Motor neuron (in vitro differentiated cells): ENCODE measurements around the gene SRRM4. TPM values are rescaled to one million over a fixed set of nuclear protein-coding genes. Genes with fewer than 3 reads are reported as not detected.
A peak's percentile ranks its signal among the peaks of the same experiment; 100 is the strongest.

Experiments used
- ATAC-seq, 8 experiments: fragments of 200-7000 bp; cut with Tn5 transposase; replicated peaks in 6 of 8; 2 replicates each; pipeline ENCODE4 v1.8.0; 2021; ENCODE audit warnings: mild to moderate bottlenecking in 8 of 8, moderate library complexity in 8 of 8
- H3K27ac ChIP-seq, 2 donors: fragments of 250-450 bp; sonication (Bioruptor Pico); 2 replicates each; pipeline ENCODE4 v1.9.0; 2021; ENCODE audit warnings: antibody characterized with exemption in 2 of 2, mild to moderate bottlenecking in 2 of 2, moderate library complexity in 1 of 2
- H3K4me1 ChIP-seq, 2 donors: fragments of 250-450 bp; sonication (Bioruptor Pico); replicated peaks in 1 of 2; 2 replicates each; pipeline ENCODE4 v1.6.1; 2021; ENCODE audit warnings: antibody characterized with exemption in 2 of 2, mild to moderate bottlenecking in 2 of 2, moderate library complexity in 1 of 2
- H3K4me3 ChIP-seq, 5 donors: fragments of 250-450 bp; sonication (Bioruptor Pico); 2 replicates each; pipeline ENCODE4 v1.9.0; 2021; ENCODE audit warnings: antibody characterized with exemption in 5 of 5, mild to moderate bottlenecking in 5 of 5, moderate library complexity in 4 of 5
- WGBS, 10 experiments: fragments of 450-650 bp; shearing (Covaris generic); methylation state at CpG; one replicate each; pipeline ENCODE4 v1.0.0; 2022; 5-methylcytosine and 5-hydroxymethylcytosine counted together
- in situ Hi-C, 9 experiments: fragments of 400-800 bp; cut with MboI; loops; one replicate each; pipeline ENCODE4 v1.15.0; 2021; ENCODE audit warnings: low sequenced_read_pairs in 9 of 9, low pct_unique_long_range_greater_than_20kb in 2 of 9; ENCODE audit not compliant: unreplicated experiment in 9 of 9
- total RNA-seq, 8 experiments: library from RNA; unstranded; fragments of 300-600 nt; gene quantifications; 2 replicates each; pipeline versions ENCODE4 v1.2.3 to v1.2.4, GENCODE V29; 2022

The SRRM4 gene
- total RNA-seq, 8 experiments from 2014 or later, result 0.04 to 20.9 (median 8.1) TPM

GRCh38 chr12:119181202-119181601 lies 199.9 kb downstream of the SRRM4 start:
- no peak for ATAC-seq
- in situ Hi-C loops, result loop anchor here in 1 of 9 experiments (25.0 kb wide), 1 partner anchor 231 kb away; no protein-coding TSS in a partner anchor
- peaks cover 41 to 44% of the 10 kb centered on the region in 2 donors for H3K4me1 ChIP-seq
- H3K4me3 ChIP-seq, result peak overlapping the region in 2 of 5 donors; percentile 18 to 23
- 0 to 100% (median 52%) methylated on average over 1 to 2 of the region's 2 CpGs; no CpG with 5 or more reads in 2 of the 10 experiments for WGBS, 10 experiments
- no peak overlapping the region for H3K27ac ChIP-seq

- H3K4me3 ChIP-seq, result no peak overlapping the region
- 38 to 100% (median 86%) methylated on average over 1 to 3 of the region's 3 CpGs; no CpG with 5 or more reads in 1 of the 10 experiments for WGBS, 10 experiments
- H3K4me1 ChIP-seq, result peaks cover 36 to 39% of the 10 kb centered on the region in 2 donors
- in situ Hi-C loops, result loop anchor here in 1 of 9 experiments (25.0 kb wide), 1 partner anchor 230 kb away; no protein-coding TSS in a partner anchor
- no peak for ATAC-seq
- H3K27ac ChIP-seq, result no peak overlapping the region
These were observed 200.6 kb downstream of the SRRM4 start for GRCh38 chr12:119181944-119182343.

DNA sequence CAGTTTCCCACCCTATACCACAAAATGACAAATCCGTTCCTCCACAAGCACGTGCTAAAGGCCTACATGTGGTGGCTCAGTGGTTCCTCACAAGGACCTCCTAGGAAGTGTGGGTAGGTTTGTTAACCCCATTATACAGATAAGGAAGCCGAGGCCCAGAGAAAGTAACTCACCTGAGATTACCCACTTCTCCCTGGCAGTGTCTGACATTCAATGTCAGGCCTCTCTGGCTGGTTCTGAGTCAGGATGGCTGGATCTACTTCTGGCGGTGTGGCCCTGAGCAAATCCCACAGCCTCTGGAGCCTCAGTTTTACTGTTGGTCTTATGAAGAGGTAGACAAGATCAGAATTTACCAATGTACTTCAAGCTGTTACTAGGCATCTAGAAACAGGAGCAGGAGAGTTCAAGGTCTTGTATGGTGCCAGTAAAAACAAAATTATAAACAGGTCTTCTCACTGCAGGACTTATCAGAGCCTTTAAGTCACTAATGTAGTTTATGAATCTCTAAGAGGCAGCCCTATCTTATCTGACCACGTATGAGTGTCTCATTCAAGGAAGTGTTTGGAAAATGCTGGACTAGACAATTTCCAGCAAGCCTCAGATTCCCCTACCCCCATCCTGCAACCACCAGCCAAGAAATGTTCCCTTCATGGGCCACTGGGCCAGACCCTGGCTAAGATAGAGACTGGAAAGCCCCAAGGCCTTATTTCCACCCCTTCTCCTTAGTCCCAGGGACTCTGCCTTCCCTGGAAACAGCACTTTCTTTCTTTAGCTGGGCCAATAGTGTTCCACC lies 201.6 kb downstream of the SRRM4 start:
- WGBS, 10 experiments, result 17 to 100% (median 90%) methylated on average over 1 to 3 of the region's 5 CpGs; no CpG with 5 or more reads in 1 of the 10 experiments
- no peak for ATAC-seq
- Histone ChIP-seq H3K27ac (no peak overlapping the region), H3K4me1 (peaks cover 35 to 38% of the 10 kb centered on the region in 2 donors), H3K4me3 (no peak overlapping the region)
- in situ Hi-C loops, result loop anchor here in 1 of 9 experiments (25.0 kb wide), 1 partner anchor 229 kb away; no protein-coding TSS in a partner anchor

GRCh38 chr12:119183942-119184695 lies 202.8 kb downstream of the SRRM4 start:
- Histone ChIP-seq H3K4me3 (no peak overlapping the region), H3K4me1 (peaks cover 26% of the 10 kb centered on the region in 2 donors), H3K27ac (no peak overlapping the region)
- no peak for ATAC-seq
- in situ Hi-C loops, result loop anchor here in 1 of 9 experiments (25.0 kb wide), 1 partner anchor 228 kb away; no protein-coding TSS in a partner anchor
- 50 to 100% (median 91%) methylated on average over 1 to 9 of the region's 9 CpGs for WGBS, 10 experiments

DNA sequence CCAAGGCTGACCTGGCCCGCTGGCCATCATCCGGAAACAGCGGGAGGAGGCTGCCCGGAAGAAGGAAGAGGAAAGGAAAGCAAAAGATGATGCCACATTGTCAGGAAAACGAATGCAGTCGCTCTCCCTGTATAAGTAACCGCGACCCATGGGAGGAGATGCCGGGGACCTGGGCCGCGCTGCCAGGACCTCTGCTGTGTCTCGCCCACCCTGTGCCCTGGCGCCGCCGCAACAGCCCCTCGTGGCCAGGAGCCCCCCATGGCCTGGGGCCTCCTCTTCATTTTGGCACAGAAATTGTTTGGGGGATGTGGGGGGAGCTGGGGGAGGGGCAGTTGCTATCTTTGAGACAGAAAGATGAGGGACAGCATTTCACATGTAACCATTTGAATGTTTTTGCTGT lies 213.9 kb downstream of the SRRM4 start:
- no peak overlapping the region for H3K27ac ChIP-seq
- no peaks in the 10 kb centered on the region for H3K4me1 ChIP-seq
- H3K4me3 ChIP-seq, result no peak overlapping the region
- in situ Hi-C loops, result loop anchor here in 1 of 9 experiments (25.0 kb wide), 1 partner anchor 217 kb away; no protein-coding TSS in a partner anchor
- ATAC-seq, result no peak
- 96 to 100% methylated on average over 2 to 4 of the region's 16 CpGs; no CpG with 5 or more reads in 8 of the 10 experiments for WGBS, 10 experiments

GRCh38 chr12:119198440-119198839 lies 217.1 kb downstream of the SRRM4 start:
- in situ Hi-C loops, result loop anchor here in 1 of 9 experiments (25.0 kb wide), 1 partner anchor 214 kb away; no protein-coding TSS in a partner anchor
- no peak for ATAC-seq
- H3K4me3 ChIP-seq, result no peak overlapping the region
- 88 to 100% (median 100%) methylated on average over 1 to 2 of the region's 2 CpGs; no CpG with 5 or more reads in 7 of the 10 experiments for WGBS, 10 experiments
- H3K4me1 ChIP-seq, result peaks cover 22 to 28% of the 10 kb centered on the region in 2 donors
- no peak overlapping the region for H3K27ac ChIP-seq

DNA sequence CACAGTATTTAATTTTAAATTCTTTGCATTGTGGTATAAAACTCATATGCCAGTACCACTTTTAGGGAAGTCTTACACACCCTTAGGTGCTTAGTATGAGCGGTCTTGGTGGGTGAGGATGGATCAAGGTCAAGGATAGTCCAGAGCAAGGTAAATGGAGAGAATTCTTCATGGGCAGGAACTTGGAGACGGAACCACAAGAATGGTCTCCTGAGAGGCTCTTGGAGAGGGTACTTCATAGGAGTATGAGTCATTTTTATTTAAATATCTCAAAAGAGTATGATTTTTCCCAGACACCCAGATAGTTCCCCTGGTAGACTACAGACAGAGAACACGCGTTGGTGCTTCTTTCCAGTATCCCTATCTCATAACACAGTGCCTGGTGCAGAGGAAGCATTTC lies 219.3 kb downstream of the SRRM4 start:
- no peak for ATAC-seq

GRCh38 chr12:119201789-119202543 lies 220.6 kb downstream of the SRRM4 start:
- WGBS, 10 experiments, result 21 to 100% (median 48%) methylated on average over 1 to 5 of the region's 9 CpGs; no CpG with 5 or more reads in 2 of the 10 experiments
- Histone ChIP-seq H3K4me1 (peaks cover 40 to 51% of the 10 kb centered on the region in 2 donors), H3K27ac (peak overlapping the region in 1 of 2 donors; percentile 29), H3K4me3 (no peak overlapping the region)
- ATAC-seq, result peak in 5 of 8 experiments; percentile 42 to 72 (median 59)
- in situ Hi-C loops, result no loop called here

More for the DNA sequence above, 219.3 kb downstream of the SRRM4 start:
- WGBS, 10 experiments, result 25 to 100% (median 95%) methylated on average over 1 to 4 of the region's 4 CpGs; no CpG with 5 or more reads in 3 of the 10 experiments
- in situ Hi-C loops, result no loop called here
- Histone ChIP-seq H3K4me1 (peaks cover 34 to 44% of the 10 kb centered on the region in 2 donors), H3K27ac (no peak overlapping the region), H3K4me3 (no peak overlapping the region)

GRCh38 chr12:119202544-119202943 lies 221.2 kb downstream of the SRRM4 start:
- in situ Hi-C loops, result no loop called here
- ATAC-seq, result no peak
- Histone ChIP-seq H3K4me3 (no peak overlapping the region), H3K4me1 (peaks cover 46 to 57% of the 10 kb centered on the region in 2 donors), H3K27ac (peak overlapping the region in 1 of 2 donors; percentile 29)
- 0 to 20% (median 10%) methylated on average over 1 to 2 of the region's 2 CpGs; no CpG with 5 or more reads in 3 of the 10 experiments for WGBS, 10 experiments

GRCh38 chr12:119204131-119204530 lies 222.8 kb downstream of the SRRM4 start:
- Histone ChIP-seq H3K4me3 (no peak overlapping the region), H3K27ac (peak overlapping the region; percentile 11 to 38), H3K4me1 (peaks cover 62 to 73% of the 10 kb centered on the region in 2 donors)
- WGBS, 10 experiments, result 0 to 40% (median 18%) methylated on average over 1 to 2 of the region's 2 CpGs; no CpG with 5 or more reads in 2 of the 10 experiments
- peak in 5 of 8 experiments; percentile 39 to 77 (median 67) for ATAC-seq
- in situ Hi-C loops, result no loop called here

- Histone ChIP-seq H3K4me1 (peaks cover 64 to 73% of the 10 kb centered on the region in 2 donors), H3K27ac (peak overlapping the region in 1 of 2 donors; percentile 38)
- ATAC-seq, result no peak
These were observed 223.4 kb downstream of the SRRM4 start for GRCh38 chr12:119204671-119205285.

More at GRCh38 chr12:119204671-119205285, 223.4 kb downstream of the SRRM4 start:
- no peak overlapping the region for H3K4me3 ChIP-seq
- in situ Hi-C loops, result no loop called here
- 0 to 100% (median 72%) methylated on average over 1 to 7 of the region's 7 CpGs; no CpG with 5 or more reads in 2 of the 10 experiments for WGBS, 10 experiments
